ENCODE data around the gene KLHL36. TPM values are rescaled to one million over a fixed set of nuclear protein-coding genes. Genes with fewer than 3 reads are reported as not detected.
A peak's percentile ranks its signal among the peaks of the same experiment; 100 is the strongest.

KLHL36 gene
- total and polyA plus RNA-seq, 9 of the 15 experiments (the other 6 are each of a cell fraction or from before 2014, with no cell fraction given): 2.1 to 51.2 (median 18.5) TPM

GRCh38 chr16:84672276-84673202, 24.2 kb downstream of the KLHL36 start:
- POLR2A ChIA-PET: interaction anchor here (0.6 to 3.6 kb wide), 13 partner anchors 9 to 57 kb away, joined by 3 to 14 read pairs (median 3); no protein-coding TSS in a partner anchor
- FAIRE-seq: peak; percentile 98
- intact Hi-C loops (cut with micrococcal nuclease): loop anchor here (1.0 kb wide), 2 partner anchors 54 to 66 kb away; no protein-coding TSS in a partner anchor
- Histone ChIP-seq H3K27me3 (ENCODE audit: control insufficient read depth in 2 of 2, insufficient read depth in 2 of 2, low read length in 2 of 2) (peaks cover 0 to 15% of the 10 kb centered on the region in 2 experiments; a peak in 3 of 5 replicates), H3K9me3 (replicated peaks; ENCODE audit: control insufficient read depth, insufficient read depth, low read depth, low read length) (no peaks in the 10 kb centered on the region), H3K9me1 (ENCODE audit: control insufficient read depth, insufficient read depth, low read length) (no peaks in the 10 kb centered on the region), H3K36me3 (ENCODE audit: control insufficient read depth, insufficient read depth, low read length) (no peaks in the 10 kb centered on the region), H3K4me1 (replicated peaks in 1 of 2; ENCODE audit: control insufficient read depth in 2 of 2, insufficient read depth in 2 of 2, low read length in 2 of 2) (peaks cover 10 to 15% of the 10 kb centered on the region in 2 experiments; a peak in 4 of 5 replicates), H3K4me2 (ENCODE audit: insufficient read depth, low read length) (peak overlapping the region; percentile 16; the same call in 1 of the 2 replicates), H3K4me3 (no peak overlapping the region), H2AFZ (ENCODE audit: low read depth, low read length) (peak overlapping the region; percentile 45), H4K20me1 (replicated peaks; ENCODE audit: control insufficient read depth, insufficient read depth, low read length) (no peaks in the 10 kb centered on the region; the same call in none of the 2 replicates), H3K27ac (ENCODE audit: extremely low read depth, low read depth, low read length) (no peak overlapping the region), H3K79me2 (ENCODE audit: control insufficient read depth, insufficient read depth, low read length) (no peaks in the 10 kb centered on the region), H3K9ac (ENCODE audit: insufficient read depth in 1 of 2, low read depth in 2 of 2, low read length in 2 of 2) (no peak overlapping the region)
- CTCF ChIA-PET (ENCODE audit: low intra/inter-chr PET ratio): interaction anchor here (0.7 to 5.4 kb wide), 8 partner anchors 50 to 298 kb away, joined by 3 to 56 read pairs (median 4); no protein-coding TSS in a partner anchor
- WGBS (ENCODE audit: insufficient coverage, low coverage, missing lambda C conversion rate): 16% methylated on average over 25 of the region's 26 CpGs
- in situ Hi-C loops (cut with MboI): no loop called here
- BruUV-seq (replicated peaks): no TSS peak
- peak; percentile 87 to 91 (median 89) for DNase-seq (ENCODE audit: extremely low read depth in 1 of 4, low spot score in 3 of 4)
- peak; percentile 95 for ATAC-seq
- TF ChIP-seq CC2D1A (IDR thresholded peaks at IDR 0.05) (peak; percentile 56; the same call in 1 of the 2 replicates), KDM4B (IDR thresholded peaks at IDR 0.05; ENCODE audit: borderline replicate concordance in 2 of 2, low read depth in 1 of 2) (peak in 1 of 2 experiments; percentile 25; a peak in 1 of 4 replicates), TEAD1 (CRISPR knock-in tag; IDR thresholded peaks at IDR 0.05) (0 out of 4 replicates have a peak, but pooled peaks of 1 of the 2 experiments have one; percentile 32), SRF (CRISPR knock-in tag; IDR thresholded peaks at IDR 0.05) (0 out of 4 replicates have a peak, but pooled peaks of 1 of the 2 experiments have one; percentile 59), ZMIZ1 (IDR thresholded peaks at IDR 0.05; ENCODE audit: low read depth in 2 of 2, low read length in 2 of 2) (0 out of 4 replicates have a peak, but pooled peaks of 1 of the 2 experiments have one; percentile 23), MAX (CRISPR knock-in tag; IDR thresholded peaks at IDR 0.05) (0 out of 2 replicates have a peak, but pooled peaks have one; percentile 19), TFAP4 (CRISPR knock-in tag; IDR thresholded peaks at IDR 0.05; ENCODE audit: borderline replicate concordance) (peak; percentile 49; the same call in 1 of the 2 replicates), RB1 (IDR thresholded peaks at IDR 0.05; ENCODE audit: low read depth) (peak; percentile 70), EGR1 (conservative IDR thresholded peaks at IDR 0.05) (0 out of 2 replicates have a peak, but pooled peaks have one; percentile 7)
